Limb (tissue), 2 donors: ENCODE data around the gene OR56A4.

ENCODE experiments used
- DNase-seq, 2 donors: peaks; one replicate each; pipeline ENCODE4 v3.0.0-alpha.2; 2016; ENCODE audit errors: extremely low spot score in 2 of 2

The OR56A4 gene

DNA sequence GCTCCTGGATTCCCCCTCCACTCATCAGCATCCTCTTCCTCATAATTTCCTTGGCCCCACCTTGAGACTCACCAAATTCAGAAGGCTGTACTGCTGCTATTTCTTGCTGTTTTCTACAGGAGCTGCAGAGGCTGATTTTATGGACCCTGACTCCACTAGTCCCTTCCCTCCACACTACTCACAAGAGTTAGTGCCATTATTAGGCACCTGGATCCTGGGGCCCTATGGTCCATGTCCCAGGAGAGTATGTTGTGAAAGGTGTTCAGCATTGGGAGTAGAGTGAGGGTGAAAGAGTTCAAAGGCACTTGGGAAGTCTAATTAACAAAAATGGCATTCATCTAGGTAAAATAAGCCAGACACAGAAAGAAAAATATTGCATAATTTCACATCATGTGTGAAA, at the start of gene OR56A4:
Gene OR56A4 (minus strand): TSS at position 101 of the 400 bp plus-strand sequence. CDS start 3,954 bp downstream, outside the sequence.
- no peak for DNase-seq

GRCh38 chr11:6055569-6055968, 48.8 kb upstream of the OR56A4 start:
- no peak for DNase-seq

- no peak for DNase-seq
These were observed 45.6 kb upstream of the OR56A4 start for GRCh38 chr11:6052374-6052773.

- DNase-seq, result no peak
These were observed 34.1 kb upstream of the OR56A4 start for GRCh38 chr11:6040874-6041273.

DNA sequence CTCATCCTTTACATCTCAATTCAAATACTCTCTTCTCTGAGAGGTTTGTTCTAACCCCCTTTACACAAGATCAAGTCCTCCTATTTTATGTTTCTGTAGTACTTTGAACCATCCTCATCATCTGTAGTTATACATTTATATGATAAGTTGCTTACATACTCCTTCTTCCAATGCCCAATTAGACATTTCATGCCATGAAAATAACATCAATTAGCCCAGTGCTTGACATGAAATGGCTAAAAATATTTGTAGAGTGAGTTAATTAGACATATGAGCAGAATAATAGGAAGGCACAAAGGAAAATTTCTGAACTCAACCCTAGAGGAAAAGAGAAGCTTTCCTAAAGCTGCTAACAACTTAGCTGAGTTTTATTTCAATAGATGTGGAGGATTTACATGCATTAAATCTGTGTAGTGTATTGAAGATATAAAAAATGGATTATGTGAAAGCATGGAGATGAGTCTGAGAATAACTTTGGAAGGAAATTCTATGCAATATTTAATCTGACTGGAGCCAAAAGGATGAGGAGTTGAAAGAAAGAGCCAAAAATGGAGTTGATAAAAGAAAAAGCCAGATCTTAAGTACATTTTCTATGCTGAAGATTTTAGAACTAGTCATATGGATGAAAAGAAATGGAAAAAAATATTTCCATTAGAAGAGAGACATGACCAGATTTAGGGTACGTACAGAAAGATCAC, 24.1 kb upstream of the OR56A4 start, which contains the start of gene OR56A1:
Gene OR56A1 (minus strand): TSS at position 51 of the 698 bp plus-strand sequence. CDS start 3,066 bp downstream, outside the sequence.
- DNase-seq, result no peak

GRCh38 chr11:6027501-6027900, 20.8 kb upstream of the OR56A4 start:
- DNase-seq, result no peak

- DNase-seq, result no peak
These were observed 18.3 kb upstream of the OR56A4 start for GRCh38 chr11:6025056-6025455.

GRCh38 chr11:6022956-6023355, 16.2 kb upstream of the OR56A4 start:
- DNase-seq, result peak in 1 of 2 donors; percentile 7

DNA sequence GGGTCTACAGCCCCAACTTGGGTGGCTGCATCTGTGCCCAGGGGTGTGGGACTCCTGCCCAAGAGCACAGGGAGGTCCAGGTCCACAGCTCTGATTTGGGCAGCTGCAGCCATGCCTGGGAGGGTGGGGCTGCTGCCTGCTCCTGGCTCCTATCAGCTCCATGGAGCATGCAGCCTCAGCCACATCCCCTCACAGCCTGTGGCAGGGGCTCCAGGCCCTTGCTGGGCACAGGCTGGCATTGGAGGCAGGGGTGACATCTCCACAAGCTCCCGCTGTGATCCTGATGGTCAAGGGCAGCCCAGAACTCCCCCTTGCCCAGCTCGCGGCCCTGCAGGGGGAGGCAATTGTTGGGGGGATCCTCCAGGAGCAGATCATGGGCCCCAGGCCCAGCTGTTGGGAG, 6.3 kb upstream of the OR56A4 start:
- no peak for DNase-seq

DNA sequence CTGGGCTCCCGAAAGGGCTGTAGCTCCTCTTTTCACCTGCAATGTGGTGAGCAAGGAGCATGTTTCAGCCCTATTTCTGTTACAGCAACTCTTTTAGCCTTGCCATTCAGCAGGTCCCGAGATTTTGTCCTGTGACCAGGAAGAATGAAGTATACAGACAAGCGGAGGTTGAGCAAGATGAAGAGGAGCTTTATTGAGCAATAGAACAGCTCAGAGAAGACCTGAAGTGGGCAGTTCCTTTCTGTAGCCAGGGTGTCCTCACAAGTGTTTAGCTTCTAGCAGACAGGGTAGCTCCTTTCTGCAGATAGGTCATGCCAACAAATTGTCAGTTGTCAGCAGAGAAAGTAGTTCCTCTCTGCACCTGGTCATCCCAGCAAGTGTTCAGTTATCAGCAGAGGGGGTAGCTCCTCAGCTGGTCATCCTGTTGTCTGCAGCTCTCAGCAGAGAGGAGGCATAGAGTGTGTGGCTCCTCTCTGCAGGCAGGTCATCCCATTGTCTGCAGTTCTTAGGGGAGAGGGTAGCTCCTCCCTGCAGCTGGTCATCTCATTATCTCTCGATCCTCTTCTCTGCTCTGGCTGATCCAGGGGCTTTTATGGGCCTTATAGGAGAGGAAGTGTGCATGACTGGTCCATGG, 5.4 kb upstream of the OR56A4 start:
- DNase-seq, result no peak

DNA sequence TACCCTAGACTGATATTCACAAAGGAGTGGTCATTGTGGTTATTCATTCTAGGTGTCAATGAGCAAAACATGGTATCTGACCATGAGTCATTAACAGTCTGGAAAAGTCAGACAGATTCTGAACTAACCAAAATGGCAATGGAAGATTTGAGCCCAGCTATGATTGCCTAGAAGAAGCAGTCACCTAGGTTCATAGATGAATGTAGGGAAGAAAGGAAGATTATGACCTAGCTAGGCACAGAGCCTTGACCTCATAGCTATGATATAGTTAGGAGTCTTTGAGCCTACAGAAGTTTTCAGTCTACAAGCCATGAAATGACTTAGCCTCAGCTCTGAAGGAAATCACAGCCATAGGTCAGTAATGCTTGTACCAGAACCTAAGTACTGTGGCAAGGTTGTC, 351 bp downstream of the OR56A4 start:
- no peak for DNase-seq

GRCh38 chr11:6002202-6002699, 4.5 kb downstream of the OR56A4 start:
- DNase-seq, result no peak

DNA sequence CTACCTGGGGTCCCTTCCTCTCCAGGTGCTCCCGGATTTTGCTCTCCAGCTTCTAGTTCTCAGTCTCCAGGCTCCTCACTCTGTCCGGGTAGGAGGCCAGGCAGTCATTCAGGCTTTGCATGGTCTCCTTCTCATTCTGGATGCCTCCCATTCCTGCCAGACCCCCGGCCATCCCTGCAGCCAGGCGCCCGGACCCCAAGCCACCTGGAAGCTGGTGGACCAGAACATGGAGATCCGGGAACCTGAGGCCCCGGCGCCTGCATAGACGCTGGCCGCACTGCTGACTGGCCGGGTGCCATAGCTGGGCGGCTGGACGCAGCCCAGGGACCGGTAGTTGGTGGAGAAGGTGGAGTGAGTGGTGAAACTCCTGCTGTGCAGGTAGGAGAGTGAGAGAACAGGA, 12.0 kb downstream of the OR56A4 start:
- no peak for DNase-seq

GRCh38 chr11:5992604-5993251, 14.0 kb downstream of the OR56A4 start:
- no peak for DNase-seq

DNA sequence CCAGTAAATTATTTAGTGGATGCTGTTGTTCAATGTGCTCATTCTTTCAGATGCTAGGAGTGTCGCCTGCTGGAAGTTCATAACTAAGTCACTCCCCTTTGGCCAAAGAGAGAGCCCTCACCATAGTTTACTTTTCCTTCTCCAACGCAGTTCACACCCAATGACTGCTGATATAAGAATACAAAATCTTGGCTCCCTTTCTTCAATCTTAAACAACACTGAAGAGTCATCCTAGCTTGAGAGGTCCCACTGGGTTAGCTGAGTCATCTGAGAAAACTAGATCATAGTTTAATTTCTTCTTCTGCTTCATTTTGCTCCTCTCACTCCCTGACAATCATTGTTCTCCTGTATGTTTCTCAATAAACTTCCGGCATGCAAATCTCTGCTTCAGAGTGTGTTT, 14.6 kb downstream of the OR56A4 start:
- DNase-seq, result no peak

DNA sequence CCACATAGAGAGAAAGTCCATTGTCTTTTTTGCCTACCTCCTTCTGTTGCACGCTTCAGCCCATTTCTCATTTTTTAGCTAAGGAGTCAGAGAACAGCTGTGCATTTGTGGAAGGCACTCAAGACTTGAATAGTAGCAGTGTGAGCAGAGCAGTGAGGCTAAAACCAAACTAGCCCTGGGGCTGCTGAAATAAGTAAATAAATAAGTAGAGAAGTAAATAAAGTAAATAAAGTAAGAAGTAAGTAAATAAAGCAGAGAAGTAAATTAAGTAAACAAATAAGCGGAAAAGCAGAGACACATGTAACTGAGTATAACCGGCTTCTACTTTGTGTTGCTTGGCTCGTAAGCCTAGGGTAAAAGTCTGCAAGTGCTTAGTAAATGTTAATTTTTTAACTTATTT, 17.5 kb downstream of the OR56A4 start:
- DNase-seq, result no peak

GRCh38 chr11:5986885-5987284, 19.9 kb downstream of the OR56A4 start, which contains the start of gene OR52L1:
TSS of gene OR52L1 (minus strand) at chr11:5986985. CDS start at chr11:5986930, 55 bp downstream.
- no peak for DNase-seq

GRCh38 chr11:5983443-5983842, 23.3 kb downstream of the OR56A4 start:
- no peak for DNase-seq

DNA sequence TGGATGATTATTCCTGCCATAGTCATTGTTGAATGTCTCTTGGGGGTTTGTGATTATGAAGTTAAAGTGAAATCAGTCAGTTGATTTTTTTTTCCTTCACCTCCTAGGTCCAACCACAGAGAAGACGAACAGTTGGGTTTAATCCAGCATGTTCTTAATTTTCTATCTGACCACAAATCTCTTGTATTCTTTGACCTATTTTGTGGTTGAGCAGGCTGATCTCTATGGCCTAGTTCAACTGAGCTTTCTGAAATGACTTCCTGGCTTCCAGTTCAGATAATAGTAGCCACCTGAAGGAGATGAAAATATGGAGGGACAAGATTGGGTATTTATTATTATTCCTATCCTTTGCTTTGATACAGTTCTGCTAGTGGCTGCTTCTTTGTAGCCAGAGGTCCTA, 33.2 kb downstream of the OR56A4 start:
- no peak for DNase-seq

GRCh38 chr11:5968394-5968793, 38.4 kb downstream of the OR56A4 start, which contains the start of gene OR56A5:
TSS of gene OR56A5 (minus strand) at chr11:5968494. CDS start at chr11:5968494, 0 bp downstream.
- DNase-seq, result no peak

- DNase-seq, result no peak
These were observed 39.0 kb downstream of the OR56A4 start for GRCh38 chr11:5967708-5968107.

DNA sequence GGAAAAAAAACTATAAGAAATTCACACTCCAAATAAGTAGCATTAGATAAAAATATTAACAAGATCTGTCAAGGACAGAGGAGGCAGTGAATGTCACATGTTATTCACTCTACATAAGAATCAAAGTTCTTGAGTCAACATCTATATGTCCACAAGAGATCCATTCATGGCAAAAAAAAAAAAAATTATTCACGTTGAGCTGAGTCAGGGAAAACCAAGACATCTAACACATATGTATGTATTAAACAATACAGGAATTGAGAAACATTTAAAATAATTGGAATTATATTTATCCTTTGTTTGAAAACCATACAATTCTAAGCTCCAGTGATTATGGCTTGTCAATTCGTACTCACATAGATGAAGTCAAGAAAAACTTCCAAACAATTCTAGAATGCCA, 39.8 kb downstream of the OR56A4 start:
- DNase-seq, result no peak
